ENCODE results near the gene CAMK2N1.

CAMK2N1 gene

GRCh38 chr1:20454004-20454403 is 32.0 kb downstream of the CAMK2N1 start:
- TF ChIP-seq ZNF8 (CRISPR knock-in tag; IDR thresholded peaks at IDR 0.05) (no peak), ZNF70 (CRISPR knock-in tag; IDR thresholded peaks at IDR 0.05) (no peak), ZFP3 (CRISPR knock-in tag; IDR thresholded peaks at IDR 0.05) (no peak), CSDC2 (CRISPR knock-in tag; IDR thresholded peaks at IDR 0.05) (no peak), POU6F1 (CRISPR knock-in tag; IDR thresholded peaks at IDR 0.05; ENCODE audit: borderline replicate concordance, low read depth) (no peak), ARNTL (CRISPR knock-in tag; IDR thresholded peaks at IDR 0.05; ENCODE audit: borderline replicate concordance, low read depth) (no peak), CSRNP3 (CRISPR knock-in tag; IDR thresholded peaks at IDR 0.05) (no peak), TCF4 (CRISPR knock-in tag; IDR thresholded peaks at IDR 0.05; ENCODE audit: borderline replicate concordance) (no peak), TOX (CRISPR knock-in tag; IDR thresholded peaks at IDR 0.05; ENCODE audit: borderline replicate concordance) (no peak)
- no peak for ATAC-seq

- TF ChIP-seq BACH2 (CRISPR knock-in tag; IDR thresholded peaks at IDR 0.05; ENCODE audit: borderline replicate concordance) (peak; percentile 69; the same call in 1 of the 2 replicates), POU6F1 (CRISPR knock-in tag; IDR thresholded peaks at IDR 0.05; ENCODE audit: borderline replicate concordance, low read depth) (no peak), TCF4 (CRISPR knock-in tag; IDR thresholded peaks at IDR 0.05; ENCODE audit: borderline replicate concordance) (peak; percentile 46; the same call in 1 of the 2 replicates), ISL1 (CRISPR knock-in tag; IDR thresholded peaks at IDR 0.05) (no peak), CSRNP3 (CRISPR knock-in tag; IDR thresholded peaks at IDR 0.05) (no peak)
- no peak; the same call in 2 of the 3 replicates for ATAC-seq
Observed at GRCh38 chr1:20449735-20450311, 36.2 kb downstream of the CAMK2N1 start.

GRCh38 chr1:20448671-20449071 is 37.3 kb downstream of the CAMK2N1 start:
- ATAC-seq = no peak
- no peak for TF ChIP-seq TCF4 (CRISPR knock-in tag; IDR thresholded peaks at IDR 0.05; ENCODE audit: borderline replicate concordance)
- no peak for TF ChIP-seq CSDC2 (CRISPR knock-in tag; IDR thresholded peaks at IDR 0.05)
- no peak for TF ChIP-seq ZFP3 (CRISPR knock-in tag; IDR thresholded peaks at IDR 0.05)
- TF ChIP-seq CSRNP3 (CRISPR knock-in tag; IDR thresholded peaks at IDR 0.05) = no peak
- no peak for TF ChIP-seq ZNF70 (CRISPR knock-in tag; IDR thresholded peaks at IDR 0.05)
- no peak for TF ChIP-seq TOX (CRISPR knock-in tag; IDR thresholded peaks at IDR 0.05; ENCODE audit: borderline replicate concordance)
- no peak for TF ChIP-seq RARB (CRISPR knock-in tag; IDR thresholded peaks at IDR 0.05)
- no peak for TF ChIP-seq BACH2 (CRISPR knock-in tag; IDR thresholded peaks at IDR 0.05; ENCODE audit: borderline replicate concordance)
- no peak for TF ChIP-seq GLIS3 (CRISPR knock-in tag; IDR thresholded peaks at IDR 0.05)

GRCh38 chr1:20447794-20448193 is 38.2 kb downstream of the CAMK2N1 start:
- TF ChIP-seq ZNF70 (CRISPR knock-in tag; IDR thresholded peaks at IDR 0.05) = no peak
- TF ChIP-seq ESRRG (CRISPR knock-in tag; IDR thresholded peaks at IDR 0.05) = no peak
- TF ChIP-seq SNAI2 (CRISPR knock-in tag; IDR thresholded peaks at IDR 0.05) = no peak
- TF ChIP-seq CSDC2 (CRISPR knock-in tag; IDR thresholded peaks at IDR 0.05) = no peak
- TF ChIP-seq ZFP3 (CRISPR knock-in tag; IDR thresholded peaks at IDR 0.05) = no peak
- ATAC-seq = no peak

- no peak for TF ChIP-seq PPARA (CRISPR knock-in tag; IDR thresholded peaks at IDR 0.05; ENCODE audit: borderline replicate concordance)
- ATAC-seq = no peak
Observed at GRCh38 chr1:20446796-20447195, 39.2 kb downstream of the CAMK2N1 start.

All from SK-N-SH treated with all-trans-retinoic acid at 6 μM for 48 hours (cell line).